Esophagus muscularis mucosa (tissue), 3 donors: Measurements from ENCODE around the gene TBKBP1.

Source experiments
- POLR2A ChIP-seq: fragments of 450-650 bp; IDR thresholded peaks from one replicate; pipeline ENCODE4 v1.6.1; 2017; ENCODE audit warnings: antibody characterized with exemption, moderate library complexity, mild to moderate bottlenecking, low read depth
- TF ChIP-seq, protein P1 (sequence below), 3 experiments: fragments of 200-600 bp in 2 of 3; fragments of 450-650 bp in 1 of 3; sonication (generic) in 2 of 3; IDR thresholded peaks; one replicate each; pipeline ENCODE4 v1.5.1; 2017 to 2019; ENCODE audit warnings: antibody characterized with exemption in 3 of 3, mild to moderate bottlenecking in 2 of 3, moderate library complexity in 1 of 3

DNA sequence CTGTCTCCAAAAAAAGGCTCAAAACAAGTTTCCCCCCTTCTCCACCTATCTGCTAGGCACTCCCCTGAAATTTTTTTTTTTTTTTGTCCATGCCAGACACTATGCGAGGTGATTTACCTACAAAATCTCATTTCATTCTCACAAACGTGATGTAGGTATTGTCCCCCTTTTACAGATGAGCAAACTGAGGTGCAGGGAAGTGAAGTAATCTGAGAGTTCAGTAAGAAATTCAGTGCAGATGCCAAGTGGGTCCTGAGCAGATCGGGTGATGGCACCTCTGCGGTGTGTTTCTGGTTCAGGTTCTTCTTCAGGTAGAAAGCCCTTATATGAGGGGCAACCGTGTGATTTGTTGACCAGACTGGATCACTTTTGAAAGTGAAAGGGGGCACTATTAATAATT lies 9.7 kb downstream of the TBKBP1 start:
- TF ChIP-seq, protein P1, sequence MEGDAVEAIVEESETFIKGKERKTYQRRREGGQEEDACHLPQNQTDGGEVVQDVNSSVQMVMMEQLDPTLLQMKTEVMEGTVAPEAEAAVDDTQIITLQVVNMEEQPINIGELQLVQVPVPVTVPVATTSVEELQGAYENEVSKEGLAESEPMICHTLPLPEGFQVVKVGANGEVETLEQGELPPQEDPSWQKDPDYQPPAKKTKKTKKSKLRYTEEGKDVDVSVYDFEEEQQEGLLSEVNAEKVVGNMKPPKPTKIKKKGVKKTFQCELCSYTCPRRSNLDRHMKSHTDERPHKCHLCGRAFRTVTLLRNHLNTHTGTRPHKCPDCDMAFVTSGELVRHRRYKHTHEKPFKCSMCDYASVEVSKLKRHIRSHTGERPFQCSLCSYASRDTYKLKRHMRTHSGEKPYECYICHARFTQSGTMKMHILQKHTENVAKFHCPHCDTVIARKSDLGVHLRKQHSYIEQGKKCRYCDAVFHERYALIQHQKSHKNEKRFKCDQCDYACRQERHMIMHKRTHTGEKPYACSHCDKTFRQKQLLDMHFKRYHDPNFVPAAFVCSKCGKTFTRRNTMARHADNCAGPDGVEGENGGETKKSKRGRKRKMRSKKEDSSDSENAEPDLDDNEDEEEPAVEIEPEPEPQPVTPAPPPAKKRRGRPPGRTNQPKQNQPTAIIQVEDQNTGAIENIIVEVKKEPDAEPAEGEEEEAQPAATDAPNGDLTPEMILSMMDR (IDR thresholded peaks at IDR 0.05) = no peak
- TF ChIP-seq POLR2A = no peak
